HG03045 (cell line): ENCODE results near the gene BCL2.
"Not testable (repeated sequence)": the region's sequence is repeated elsewhere in the genome, so short reads cannot be mapped to it uniquely, and the experiment has no call there.

Experiments used
- ATAC-seq: cut with Tn5 transposase; IDR thresholded peaks from one replicate; pipeline ENCODE4 v1.9.1; 2021; ENCODE audit warnings: mild to moderate bottlenecking, moderate library complexity; ENCODE audit not compliant: unreplicated experiment

The BCL2 gene

GRCh38 chr18:63319383-63320122, at the start of gene BCL2:
Gene BCL2, minus strand, starts transcription at chr18:63319769.
- ATAC-seq, result peak; percentile 16

GRCh38 chr18:63368611-63369010, 49.0 kb upstream of the BCL2 start:
- ATAC-seq, result no peak

GRCh38 chr18:63367053-63367953, 47.7 kb upstream of the BCL2 start, which contains the start of gene KDSR:
Gene KDSR, minus strand, starts transcription at chr18:63367206. Its CDS starts 88 bp downstream, at chr18:63367118.
- peak; percentile 86 for ATAC-seq

- ATAC-seq, result peak; percentile 36
These were observed 46.9 kb upstream of the BCL2 start for GRCh38 chr18:63366213-63367052.

- ATAC-seq, result no peak
These were observed 46.3 kb upstream of the BCL2 start for GRCh38 chr18:63365876-63366212.

- ATAC-seq, result no peak
These were observed 44.4 kb upstream of the BCL2 start for GRCh38 chr18:63363951-63364350.

- not testable (repeated sequence) for ATAC-seq
These were observed 43.9 kb upstream of the BCL2 start for GRCh38 chr18:63363420-63363819.

GRCh38 chr18:63356272-63356896, 36.8 kb upstream of the BCL2 start:
- no peak for ATAC-seq

GRCh38 chr18:63350230-63350629, 30.7 kb upstream of the BCL2 start:
- no peak for ATAC-seq

GRCh38 chr18:63348508-63349136, 29.1 kb upstream of the BCL2 start:
- ATAC-seq, result peak; percentile 67

GRCh38 chr18:63346480-63347183, 27.1 kb upstream of the BCL2 start:
- no peak for ATAC-seq

GRCh38 chr18:63346031-63346430, 26.5 kb upstream of the BCL2 start:
- no peak for ATAC-seq

- no peak for ATAC-seq
These were observed 25.3 kb upstream of the BCL2 start for GRCh38 chr18:63344918-63345317.

GRCh38 chr18:63344263-63344662, 24.7 kb upstream of the BCL2 start:
- no peak for ATAC-seq

GRCh38 chr18:63342206-63342605, 22.6 kb upstream of the BCL2 start:
- no peak for ATAC-seq

- ATAC-seq, result no peak
These were observed 20.4 kb upstream of the BCL2 start for GRCh38 chr18:63339920-63340484.

GRCh38 chr18:63336366-63337099, 17.0 kb upstream of the BCL2 start:
- ATAC-seq, result no peak

GRCh38 chr18:63331105-63331504, 11.5 kb upstream of the BCL2 start:
- ATAC-seq, result no peak
